Colonic mucosa (tissue), 4 donors: ENCODE results near the gene AFF2. TPM values are rescaled to one million over a fixed set of nuclear protein-coding genes. Genes with fewer than 3 reads are reported as not detected.

Experiments used
- DNase-seq: peaks from one replicate; pipeline ENCODE4 v3.0.0-alpha.2; 2020
- H3K27ac ChIP-seq: fragments of 200-600 bp; one replicate; pipeline ENCODE4 v1.8.0; 2021
- H3K27me3 ChIP-seq: fragments of 200-600 bp; one replicate; pipeline ENCODE4 v1.8.0; 2021
- H3K36me3 ChIP-seq: fragments of 200-600 bp; one replicate; pipeline ENCODE4 v1.8.0; 2021
- H3K4me1 ChIP-seq: fragments of 200-600 bp; one replicate; pipeline ENCODE4 v1.8.0; 2021; ENCODE audit warnings: mild to moderate bottlenecking
- H3K4me3 ChIP-seq: fragments of 200-600 bp; one replicate; pipeline ENCODE4 v1.8.0; 2021
- H3K9ac ChIP-seq, 2 donors: one replicate each; pipeline ENCODE4 v1.7.0; 2013; ENCODE audit warnings: control low read depth in 2 of 2, low read depth in 2 of 2, low read length in 2 of 2
- H3K9me3 ChIP-seq: fragments of 200-600 bp; one replicate; pipeline ENCODE4 v1.8.0; 2021
- CTCF ChIP-seq: fragments of 200-600 bp; IDR thresholded peaks from one replicate; pipeline ENCODE4 v1.8.0; 2022; ENCODE audit warnings: antibody characterized with exemption, mild to moderate bottlenecking
- intact Hi-C: fragments of 100-400 bp; cut with DNase I; formaldehyde crosslinking; loops from one replicate; pipeline ENCODE4 v1.14.1; 2022
- total RNA-seq, 2 donors: library from RNA; stranded (reverse); fragmentation: NEBNext Ultra II Directional in 1 of 2; extraction: Animal tissue kit (Norgen Biotek cat#: 25700) in 1 of 2; gene quantifications; one replicate each; pipeline ENCODE4 v1.2.1, GENCODE V29; 2021
- donor health status: healthy.
- donor health status: DM: no; HTN: no; CAD: no.
- donor health status: DM: no; HTN: no; CAD: no.

Gene AFF2
- total RNA-seq, 2 donors from 2014 or later: 0.05 to 0.12 TPM

- intact Hi-C loops: no loop called here
- Histone ChIP-seq H3K9me3 (no peaks in the 10 kb centered on the region), H3K9ac (no peak overlapping the region), H3K27ac (no peak overlapping the region), H3K4me1 (no peaks in the 10 kb centered on the region), H3K27me3 (no peaks in the 10 kb centered on the region), H3K4me3 (no peak overlapping the region), H3K36me3 (no peaks in the 10 kb centered on the region)
- TF ChIP-seq CTCF: no peak
- no peak for DNase-seq
Observed at GRCh38 chrX:148628621-148629020, 128.2 kb downstream of the AFF2 start.

- H3K4me3 ChIP-seq: no peak overlapping the region
- H3K9me3 ChIP-seq: no peaks in the 10 kb centered on the region
- no peak for TF ChIP-seq CTCF
- H3K27ac ChIP-seq: no peak overlapping the region
- H3K9ac ChIP-seq: no peak overlapping the region
- H3K36me3 ChIP-seq: no peaks in the 10 kb centered on the region
- no peaks in the 10 kb centered on the region for H3K4me1 ChIP-seq
- no peaks in the 10 kb centered on the region for H3K27me3 ChIP-seq
- DNase-seq: no peak
- intact Hi-C loops: no loop called here
Observed at GRCh38 chrX:148629434-148629833, 129.0 kb downstream of the AFF2 start.

- Histone ChIP-seq H3K4me3 (no peak overlapping the region), H3K27ac (no peak overlapping the region), H3K36me3 (no peaks in the 10 kb centered on the region), H3K9me3 (no peaks in the 10 kb centered on the region), H3K9ac (no peak overlapping the region), H3K27me3 (no peaks in the 10 kb centered on the region), H3K4me1 (no peaks in the 10 kb centered on the region)
- no peak for DNase-seq
- intact Hi-C loops: no loop called here
- TF ChIP-seq CTCF: no peak
Observed at GRCh38 chrX:148632444-148632843, 132.0 kb downstream of the AFF2 start.

GRCh38 chrX:148633218-148633908, 132.9 kb downstream of the AFF2 start:
- no peak overlapping the region for H3K27ac ChIP-seq
- TF ChIP-seq CTCF: no peak

GRCh38 chrX:148634591-148634990, 134.2 kb downstream of the AFF2 start:
- no peaks in the 10 kb centered on the region for H3K27me3 ChIP-seq
- no peaks in the 10 kb centered on the region for H3K9me3 ChIP-seq
- H3K4me1 ChIP-seq: no peaks in the 10 kb centered on the region
- no peaks in the 10 kb centered on the region for H3K36me3 ChIP-seq
- H3K4me3 ChIP-seq: no peak overlapping the region
- TF ChIP-seq CTCF: no peak
- no peak overlapping the region for H3K9ac ChIP-seq
- DNase-seq: no peak
- intact Hi-C loops: no loop called here
- H3K27ac ChIP-seq: no peak overlapping the region

More at GRCh38 chrX:148633218-148633908, 132.9 kb downstream of the AFF2 start:
- H3K9ac ChIP-seq: no peak overlapping the region
- H3K4me3 ChIP-seq: no peak overlapping the region
- no peak for DNase-seq
- H3K4me1 ChIP-seq: no peaks in the 10 kb centered on the region
- no peaks in the 10 kb centered on the region for H3K9me3 ChIP-seq
- intact Hi-C loops: no loop called here
- no peaks in the 10 kb centered on the region for H3K36me3 ChIP-seq
- no peaks in the 10 kb centered on the region for H3K27me3 ChIP-seq
